Mesenchymal stem cell (in vitro differentiated cells and primary cell): ENCODE measurements around the gene ARID1A.
"Not testable (repeated sequence)": the region's sequence is repeated elsewhere in the genome, so short reads cannot be mapped to it uniquely, and the experiment has no call there.

Experiments
- DNase-seq: peaks from one replicate; pipeline ENCODE4 v3.0.0-alpha.2; 2013
- H2AFZ ChIP-seq: one replicate; pipeline ENCODE4 v1.6.1; 2013; ENCODE audit warnings: low read depth, mild to moderate bottlenecking, control low read depth, inconsistent platforms, low read length, moderate library complexity
- H2AK5ac ChIP-seq: 2 replicates; pipeline ENCODE4 v1.6.1; 2013; ENCODE audit warnings: low read length, moderate library complexity, mild to moderate bottlenecking, inconsistent platforms; ENCODE audit not compliant: severe bottlenecking
- H2BK120ac ChIP-seq: one replicate; pipeline ENCODE4 v1.6.1; 2013; ENCODE audit warnings: low read depth, mild to moderate bottlenecking, inconsistent platforms, low read length, moderate library complexity
- H2BK12ac ChIP-seq, 2 experiments: one replicate each; pipeline ENCODE4 v1.6.1; 2013; ENCODE audit warnings: inconsistent platforms in 2 of 2, low read length in 2 of 2, mild to moderate bottlenecking in 2 of 2, moderate library complexity in 2 of 2, control low read depth in 1 of 2
- H2BK15ac ChIP-seq: one replicate; pipeline ENCODE4 v1.6.1; 2013; ENCODE audit warnings: mild to moderate bottlenecking, low read depth, inconsistent platforms; ENCODE audit not compliant: poor library complexity, severe bottlenecking
- H2BK5ac ChIP-seq: 2 replicates; pipeline ENCODE4 v1.6.1; 2013; ENCODE audit warnings: low read depth, mild to moderate bottlenecking, low read length, control low read depth, inconsistent platforms; ENCODE audit not compliant: poor library complexity, severe bottlenecking
- H3K14ac ChIP-seq, 2 experiments: one replicate each; pipeline ENCODE4 v1.6.1; 2013; ENCODE audit warnings: inconsistent platforms in 2 of 2, low read length in 2 of 2, control low read depth in 1 of 2, mild to moderate bottlenecking in 1 of 2, moderate library complexity in 1 of 2
- H3K18ac ChIP-seq, 2 experiments: one replicate each; pipeline ENCODE4 v1.6.1; 2013; ENCODE audit warnings: inconsistent platforms in 2 of 2, low read length in 2 of 2, control low read depth in 1 of 2, low read depth in 1 of 2, mild to moderate bottlenecking in 1 of 2
- H3K23ac ChIP-seq, 2 experiments: one replicate each; pipeline ENCODE4 v1.6.1; 2013; ENCODE audit warnings: inconsistent platforms in 2 of 2, low read length in 2 of 2, mild to moderate bottlenecking in 2 of 2, moderate library complexity in 2 of 2, control low read depth in 1 of 2
- H3K27ac ChIP-seq: 2 replicates; pipeline ENCODE4 v1.5.1; 2013; ENCODE audit warnings: mild to moderate bottlenecking, moderate library complexity, low read length, control low read depth, inconsistent platforms; ENCODE audit not compliant: poor library complexity, severe bottlenecking
- H3K27me3 ChIP-seq, 2 experiments: 2 replicates each; pipeline versions ENCODE4 v1.6.1 to v1.7.0; 2013; ENCODE audit warnings: low read length in 2 of 2, mild to moderate bottlenecking in 2 of 2, moderate library complexity in 2 of 2, control low read depth in 1 of 2, inconsistent platforms in 1 of 2; ENCODE audit not compliant: control insufficient read depth in 1 of 2, insufficient read depth in 1 of 2
- H3K36me3 ChIP-seq, 2 experiments: 2 replicates each; pipeline versions ENCODE4 v1.6.1 to v1.7.0; 2013; ENCODE audit warnings: low read length in 2 of 2, control low read depth in 1 of 2, inconsistent platforms in 1 of 2, low read depth in 1 of 2, mild to moderate bottlenecking in 1 of 2; ENCODE audit not compliant: insufficient read depth in 2 of 2, control insufficient read depth in 1 of 2
- H3K4ac ChIP-seq, 2 experiments: one replicate each; pipeline ENCODE4 v1.6.1; 2013; ENCODE audit warnings: inconsistent platforms in 2 of 2, low read length in 2 of 2, mild to moderate bottlenecking in 2 of 2, moderate library complexity in 2 of 2, control low read depth in 1 of 2, low read depth in 1 of 2
- H3K4me1 ChIP-seq: 2 replicates; pipeline ENCODE4 v1.6.1; 2013; ENCODE audit warnings: low read depth, low read length, control low read depth; ENCODE audit not compliant: control insufficient read depth, insufficient read depth
- H3K4me2 ChIP-seq: 2 replicates; pipeline ENCODE4 v1.6.1; 2013; ENCODE audit warnings: low read length, mild to moderate bottlenecking, inconsistent platforms; ENCODE audit not compliant: poor library complexity, severe bottlenecking
- H3K4me3 ChIP-seq, 2 experiments: 2 replicates each; pipeline versions ENCODE4 v1.5.1 to v1.7.0; 2013; ENCODE audit warnings: low read length in 2 of 2, mild to moderate bottlenecking in 2 of 2, control low read depth in 1 of 2, low read depth in 1 of 2; ENCODE audit not compliant: insufficient read depth in 1 of 2
- H3K79me1 ChIP-seq: replicated peaks from 2 replicates; pipeline ENCODE4 v1.6.1; 2013; ENCODE audit warnings: mild to moderate bottlenecking, control low read depth, low read length, inconsistent platforms; ENCODE audit not compliant: poor library complexity, severe bottlenecking
- H3K9ac ChIP-seq: 2 replicates; pipeline ENCODE4 v1.7.0; 2013; ENCODE audit warnings: mild to moderate bottlenecking, low read length, moderate library complexity
- H3K9me3 ChIP-seq: 2 replicates; pipeline ENCODE4 v1.7.0; 2013; ENCODE audit warnings: mild to moderate bottlenecking, low read length; ENCODE audit not compliant: control insufficient read depth
- H4K8ac ChIP-seq: one replicate; pipeline ENCODE4 v1.6.1; 2013; ENCODE audit warnings: inconsistent platforms, mild to moderate bottlenecking, low read length, moderate library complexity
- H4K91ac ChIP-seq: one replicate; pipeline ENCODE4 v1.6.1; 2013; ENCODE audit warnings: mild to moderate bottlenecking, low read length, inconsistent platforms
- WGBS: methylation state at CpG from one replicate; pipeline ENCODE4 v1.1.7; 2013; ENCODE audit warnings: mixed read lengths; 5-methylcytosine and 5-hydroxymethylcytosine counted together

ARID1A gene

DNA sequence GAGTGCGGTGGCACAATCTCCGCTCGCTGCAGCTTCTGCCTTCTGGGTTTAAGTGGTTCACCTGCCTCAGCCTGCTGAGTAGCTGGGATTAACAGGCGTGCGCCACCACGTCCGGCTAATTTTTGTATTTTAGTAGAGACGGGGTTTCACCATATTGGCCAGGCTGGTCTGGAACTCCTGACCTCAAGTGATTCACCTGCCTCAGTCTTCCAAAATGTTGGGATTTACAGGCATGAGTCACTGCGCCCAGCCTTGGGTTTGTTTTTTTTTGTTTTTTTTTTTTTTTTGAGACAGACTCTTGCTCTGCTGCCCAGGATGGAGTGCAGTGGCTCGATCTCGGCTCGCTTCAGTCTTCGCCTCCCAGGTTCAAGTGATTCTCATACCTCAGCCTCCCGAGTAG, 30.1 kb downstream of the ARID1A start:
- H3K79me1 ChIP-seq, H3K14ac ChIP-seq, H3K4ac ChIP-seq, H2BK120ac ChIP-seq, H2AK5ac ChIP-seq, H2AFZ ChIP-seq, H4K8ac ChIP-seq, H2BK5ac ChIP-seq, H2BK15ac ChIP-seq, H2BK12ac ChIP-seq, H3K9ac ChIP-seq, H3K4me2 ChIP-seq, H3K27me3 ChIP-seq, H3K23ac ChIP-seq, H4K91ac ChIP-seq, H3K9me3 ChIP-seq, H3K18ac ChIP-seq, H3K27ac ChIP-seq, H3K4me3 ChIP-seq: not testable (repeated sequence)
- Histone ChIP-seq H3K36me3 (peaks cover 4 to 19% of the 10 kb centered on the region in 2 experiments), H3K4me1 (peaks cover 16% of the 10 kb centered on the region)
- WGBS: 86% methylated on average over 14 of the region's 14 CpGs
- DNase-seq: peak; percentile 23

DNA sequence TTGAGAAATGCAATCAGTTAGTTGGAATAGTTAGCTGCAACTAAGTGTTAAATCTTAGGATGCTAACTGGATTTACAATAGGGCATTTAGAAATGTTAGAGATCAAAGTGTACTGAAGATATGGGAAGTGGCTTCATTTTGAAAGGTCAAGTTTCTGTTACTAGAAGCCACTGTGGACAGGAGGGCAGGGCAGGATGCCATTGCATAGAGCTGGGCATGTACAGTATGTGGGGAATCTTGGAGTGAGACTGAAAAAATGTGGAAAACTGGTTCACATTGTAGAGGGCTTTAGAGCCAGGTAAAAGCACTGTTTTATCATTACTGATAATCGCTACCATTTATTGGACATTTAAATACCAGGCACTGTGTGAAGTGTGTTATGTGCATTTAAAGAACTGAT, 31.0 kb downstream of the ARID1A start:
- Histone ChIP-seq H4K91ac (no peak overlapping the region), H2BK12ac (no peak overlapping the region), H3K18ac (no peak overlapping the region), H2AK5ac (no peak overlapping the region), H4K8ac (no peak overlapping the region), H3K27ac (no peak overlapping the region), H3K27me3 (no peaks in the 10 kb centered on the region), H2BK120ac (no peak overlapping the region), H3K4me2 (no peak overlapping the region), H3K4ac (no peak overlapping the region), H3K9ac (no peak overlapping the region), H3K4me1 (peaks cover 22% of the 10 kb centered on the region), H3K36me3 (peaks cover 9 to 28% of the 10 kb centered on the region in 2 experiments), H2BK15ac (no peak overlapping the region), H3K14ac (no peak overlapping the region), H3K4me3 (no peak overlapping the region), H3K23ac (no peak overlapping the region), H3K79me1 (peaks cover 5% of the 10 kb centered on the region), H2AFZ (no peak overlapping the region), H3K9me3 (no peaks in the 10 kb centered on the region), H2BK5ac (no peak overlapping the region)
- no CpG with 5 or more reads among the region's 1 CpG for WGBS
- DNase-seq: no peak

DNA sequence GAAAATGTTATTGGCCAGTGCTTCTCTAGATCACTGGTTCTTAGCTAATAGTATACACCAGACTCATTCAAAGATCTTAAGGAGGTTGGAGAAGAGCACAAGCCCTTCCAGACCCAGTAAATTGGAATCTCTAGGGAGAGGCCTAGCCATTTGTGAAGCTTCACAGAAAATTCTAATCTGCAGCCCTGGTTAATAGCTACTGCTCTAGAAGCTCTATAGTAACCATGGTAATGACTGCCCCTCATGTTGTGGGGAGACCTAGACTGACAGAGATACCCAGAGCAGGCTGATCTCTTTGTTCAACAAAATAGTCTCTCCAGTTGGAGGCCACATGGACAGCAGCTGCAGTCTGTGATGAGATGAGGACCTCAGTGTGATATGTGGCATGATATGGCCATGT, 31.7 kb downstream of the ARID1A start:
- Histone ChIP-seq H2BK12ac (no peak overlapping the region), H3K36me3 (peaks cover 10 to 35% of the 10 kb centered on the region in 2 experiments), H3K4ac (no peak overlapping the region), H3K14ac (no peak overlapping the region), H4K8ac (no peak overlapping the region), H2AFZ (no peak overlapping the region), H3K4me1 (peaks cover 22% of the 10 kb centered on the region), H3K4me3 (no peak overlapping the region), H3K27ac (no peak overlapping the region), H2BK5ac (no peak overlapping the region), H3K9me3 (no peaks in the 10 kb centered on the region), H3K79me1 (peaks cover 8% of the 10 kb centered on the region), H4K91ac (no peak overlapping the region), H2BK15ac (no peak overlapping the region), H3K4me2 (no peak overlapping the region), H2BK120ac (no peak overlapping the region), H3K27me3 (no peaks in the 10 kb centered on the region), H3K9ac (no peak overlapping the region), H3K18ac (no peak overlapping the region), H2AK5ac (no peak overlapping the region), H3K23ac (no peak overlapping the region)
- DNase-seq: no peak

DNA sequence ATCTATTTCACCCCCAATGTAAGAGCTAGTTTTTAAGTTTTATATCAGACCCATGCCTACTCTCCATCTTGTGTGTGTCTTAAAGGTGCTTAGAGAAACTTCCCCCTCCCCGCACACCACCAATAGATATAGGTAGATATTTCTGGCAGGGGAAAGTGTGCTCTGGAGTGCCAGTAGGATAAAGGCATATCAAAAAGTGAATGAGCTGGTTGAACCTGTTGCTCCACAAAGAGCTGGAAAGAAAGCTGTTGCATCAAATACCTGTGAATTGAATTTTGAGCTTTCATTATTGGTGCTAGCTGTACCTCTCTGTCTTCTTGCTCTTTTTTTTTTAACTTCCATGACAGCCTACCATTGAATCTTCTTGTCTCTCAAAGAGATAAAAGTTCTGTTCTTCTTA, 32.8 kb downstream of the ARID1A start:
- H3K27ac ChIP-seq: no peak overlapping the region
- H4K91ac ChIP-seq: no peak overlapping the region
- H2BK5ac ChIP-seq: no peak overlapping the region
- DNase-seq: no peak
- H3K9me3 ChIP-seq: no peaks in the 10 kb centered on the region
- H3K23ac ChIP-seq: no peak overlapping the region
- no peak overlapping the region for H2BK120ac ChIP-seq
- no peak overlapping the region for H2BK15ac ChIP-seq
- no peak overlapping the region for H2AFZ ChIP-seq
- no peak overlapping the region for H4K8ac ChIP-seq
- H2BK12ac ChIP-seq: no peak overlapping the region
- no peaks in the 10 kb centered on the region for H3K27me3 ChIP-seq
- WGBS: no CpG with 5 or more reads among the region's 1 CpG
- peaks cover 15% of the 10 kb centered on the region for H3K4me1 ChIP-seq
- no peak overlapping the region for H3K4me3 ChIP-seq
- H3K36me3 ChIP-seq: peaks cover 13 to 46% of the 10 kb centered on the region in 2 experiments
- no peak overlapping the region for H3K14ac ChIP-seq
- no peak overlapping the region for H3K18ac ChIP-seq
- H3K79me1 ChIP-seq: peaks cover 14% of the 10 kb centered on the region
- H3K9ac ChIP-seq: no peak overlapping the region
- H2AK5ac ChIP-seq: no peak overlapping the region
- no peak overlapping the region for H3K4ac ChIP-seq
- no peak overlapping the region for H3K4me2 ChIP-seq
